ENCODE results near the gene APOL1.

- TF ChIP-seq, protein P1, sequence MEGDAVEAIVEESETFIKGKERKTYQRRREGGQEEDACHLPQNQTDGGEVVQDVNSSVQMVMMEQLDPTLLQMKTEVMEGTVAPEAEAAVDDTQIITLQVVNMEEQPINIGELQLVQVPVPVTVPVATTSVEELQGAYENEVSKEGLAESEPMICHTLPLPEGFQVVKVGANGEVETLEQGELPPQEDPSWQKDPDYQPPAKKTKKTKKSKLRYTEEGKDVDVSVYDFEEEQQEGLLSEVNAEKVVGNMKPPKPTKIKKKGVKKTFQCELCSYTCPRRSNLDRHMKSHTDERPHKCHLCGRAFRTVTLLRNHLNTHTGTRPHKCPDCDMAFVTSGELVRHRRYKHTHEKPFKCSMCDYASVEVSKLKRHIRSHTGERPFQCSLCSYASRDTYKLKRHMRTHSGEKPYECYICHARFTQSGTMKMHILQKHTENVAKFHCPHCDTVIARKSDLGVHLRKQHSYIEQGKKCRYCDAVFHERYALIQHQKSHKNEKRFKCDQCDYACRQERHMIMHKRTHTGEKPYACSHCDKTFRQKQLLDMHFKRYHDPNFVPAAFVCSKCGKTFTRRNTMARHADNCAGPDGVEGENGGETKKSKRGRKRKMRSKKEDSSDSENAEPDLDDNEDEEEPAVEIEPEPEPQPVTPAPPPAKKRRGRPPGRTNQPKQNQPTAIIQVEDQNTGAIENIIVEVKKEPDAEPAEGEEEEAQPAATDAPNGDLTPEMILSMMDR (IDR thresholded peaks at IDR 0.05): no peak
- no peak for TF ChIP-seq REST (IDR thresholded peaks at IDR 0.05; ENCODE audit: insufficient read depth in 1 of 2, low read depth in 2 of 2, low read length in 1 of 2)
- TF ChIP-seq SIN3A (IDR thresholded peaks at IDR 0.05; ENCODE audit: borderline replicate concordance, insufficient read depth, low read depth, low read length): no peak
- no peak for TF ChIP-seq POLR2AphosphoS5 (IDR thresholded peaks at IDR 0.05; ENCODE audit: low read depth, low read length)
These were observed 18.7 kb upstream of the APOL1 start for GRCh38 chr22:36234213-36234612.

Data from Panc1 (cell line).